ENCODE measurements around the gene GSDME.

DNA sequence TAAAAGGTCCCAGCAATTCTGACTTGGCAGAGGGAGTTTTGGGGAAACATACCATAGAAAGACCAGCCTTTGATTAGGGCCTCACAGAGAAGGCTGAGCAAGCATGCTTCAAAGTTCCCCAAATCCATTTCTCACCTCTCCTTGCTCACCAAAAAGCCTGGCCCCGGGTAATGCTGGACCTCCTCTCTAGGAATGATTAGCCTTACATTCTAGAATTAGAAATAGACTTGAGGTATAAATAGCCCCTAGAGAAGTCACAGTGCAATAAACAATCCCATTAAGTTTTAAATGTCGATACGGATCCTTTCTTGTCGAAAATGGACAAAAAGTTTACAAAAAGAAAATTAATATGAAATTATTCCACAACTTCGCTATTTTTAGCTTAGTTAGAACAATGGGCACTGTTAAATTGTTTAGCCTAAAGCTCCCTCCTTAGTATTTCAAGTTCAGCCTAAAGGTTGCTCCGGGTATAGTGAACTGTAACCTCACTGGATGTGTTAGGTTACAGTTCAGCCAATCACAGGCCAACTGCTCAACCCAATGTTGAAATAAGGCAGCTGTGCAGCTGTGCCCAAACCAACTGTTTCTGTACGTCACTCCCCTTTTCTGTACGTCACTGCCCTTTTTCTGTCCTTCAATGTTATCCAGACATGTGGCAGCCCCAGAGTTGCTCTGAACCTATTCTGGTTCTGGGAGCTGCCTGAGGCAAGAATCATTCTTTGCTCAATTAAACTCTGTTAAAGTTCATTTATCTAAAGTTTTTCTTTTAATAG lies 7.9 kb upstream of the GSDME start:
- TF ChIP-seq, protein P1, sequence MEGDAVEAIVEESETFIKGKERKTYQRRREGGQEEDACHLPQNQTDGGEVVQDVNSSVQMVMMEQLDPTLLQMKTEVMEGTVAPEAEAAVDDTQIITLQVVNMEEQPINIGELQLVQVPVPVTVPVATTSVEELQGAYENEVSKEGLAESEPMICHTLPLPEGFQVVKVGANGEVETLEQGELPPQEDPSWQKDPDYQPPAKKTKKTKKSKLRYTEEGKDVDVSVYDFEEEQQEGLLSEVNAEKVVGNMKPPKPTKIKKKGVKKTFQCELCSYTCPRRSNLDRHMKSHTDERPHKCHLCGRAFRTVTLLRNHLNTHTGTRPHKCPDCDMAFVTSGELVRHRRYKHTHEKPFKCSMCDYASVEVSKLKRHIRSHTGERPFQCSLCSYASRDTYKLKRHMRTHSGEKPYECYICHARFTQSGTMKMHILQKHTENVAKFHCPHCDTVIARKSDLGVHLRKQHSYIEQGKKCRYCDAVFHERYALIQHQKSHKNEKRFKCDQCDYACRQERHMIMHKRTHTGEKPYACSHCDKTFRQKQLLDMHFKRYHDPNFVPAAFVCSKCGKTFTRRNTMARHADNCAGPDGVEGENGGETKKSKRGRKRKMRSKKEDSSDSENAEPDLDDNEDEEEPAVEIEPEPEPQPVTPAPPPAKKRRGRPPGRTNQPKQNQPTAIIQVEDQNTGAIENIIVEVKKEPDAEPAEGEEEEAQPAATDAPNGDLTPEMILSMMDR (IDR thresholded peaks at IDR 0.05): no peak
- TF ChIP-seq POLR2AphosphoS5 (IDR thresholded peaks at IDR 0.05) (no peak), POLR2A (IDR thresholded peaks at IDR 0.05) (no peak)

Measured in upper lobe of left lung (tissue), 4 donors.